GM23338 (cell line): ENCODE data around the gene COMMD10. TPM values are rescaled to one million over a fixed set of nuclear protein-coding genes. Genes with fewer than 3 reads are reported as not detected.

ENCODE experiments used
- ATAC-seq: fragments of 200-7000 bp; cut with Tn5 transposase; 3 replicates; pipeline ENCODE4 v1.9.1; 2020
- DNase-seq: peaks from one replicate; pipeline ENCODE4 v3.0.0-alpha.2; 2015; ENCODE audit warnings: low spot score
- H2AFZ ChIP-seq: fragments of 200-600 bp; sonication (generic); 2 replicates; pipeline ENCODE4 v1.8.0; 2016; ENCODE audit warnings: antibody characterized with exemption, mild to moderate bottlenecking, moderate library complexity
- H3F3A ChIP-seq: fragments of 200-600 bp; sonication (generic); replicated peaks from 2 replicates; pipeline ENCODE4 v1.8.0; 2017; ENCODE audit warnings: antibody characterized with exemption, mixed run types, low read depth
- H3K27ac ChIP-seq: fragments of 200-600 bp; sonication (generic); 2 replicates; pipeline ENCODE4 v1.6.1; 2016; ENCODE audit warnings: low read depth
- H3K27me3 ChIP-seq: fragments of 200-600 bp; sonication (generic); 2 replicates; pipeline ENCODE4 v1.8.0; 2016; ENCODE audit warnings: mild to moderate bottlenecking, mixed run types, moderate library complexity; ENCODE audit not compliant: insufficient read depth
- H3K36me3 ChIP-seq: fragments of 200-600 bp; sonication (generic); 2 replicates; pipeline ENCODE4 v1.8.0; 2016; ENCODE audit warnings: mild to moderate bottlenecking; ENCODE audit not compliant: insufficient read depth
- H3K4me1 ChIP-seq: fragments of 200-600 bp; sonication (generic); 2 replicates; pipeline ENCODE4 v1.8.0; 2016; ENCODE audit warnings: mild to moderate bottlenecking, moderate library complexity; ENCODE audit not compliant: insufficient read depth
- H3K4me2 ChIP-seq: fragments of 200-600 bp; sonication (generic); 2 replicates; pipeline ENCODE4 v1.7.1; 2017; ENCODE audit warnings: mixed run types
- H3K4me3 ChIP-seq: fragments of 200-600 bp; sonication (generic); 2 replicates; pipeline ENCODE4 v1.6.1; 2016; ENCODE audit warnings: mixed run types
- H3K79me2 ChIP-seq: fragments of 200-600 bp; sonication (generic); replicated peaks from 2 replicates; pipeline ENCODE4 v1.8.0; 2017; ENCODE audit warnings: mild to moderate bottlenecking; ENCODE audit not compliant: insufficient read depth
- H3K9me2 ChIP-seq: fragments of 200-600 bp; sonication (generic); 2 replicates; pipeline ENCODE4 v1.8.0; 2017; ENCODE audit not compliant: insufficient read depth
- H4K20me1 ChIP-seq: fragments of 200-600 bp; sonication (generic); replicated peaks from 2 replicates; pipeline ENCODE4 v1.8.0; 2017; ENCODE audit warnings: mild to moderate bottlenecking; ENCODE audit not compliant: insufficient read depth
- H3K27ac Mint-ChIP-seq: 2 replicates; pipeline ENCODE4 v1.8.0; 2020; ENCODE audit warnings: inconsistent platforms, mild to moderate bottlenecking, moderate library complexity, mixed read lengths
- H3K27me3 Mint-ChIP-seq: 3 replicates; pipeline ENCODE4 v1.8.0; 2022; ENCODE audit warnings: low read depth, mild to moderate bottlenecking, moderate library complexity, mixed read lengths, inconsistent platforms; ENCODE audit not compliant: insufficient read depth, poor library complexity
- H3K36me3 Mint-ChIP-seq: 3 replicates; pipeline ENCODE4 v1.8.0; 2021; ENCODE audit warnings: low read depth, mild to moderate bottlenecking, inconsistent platforms, moderate library complexity, mixed read lengths
- H3K4me1 Mint-ChIP-seq: 3 replicates; pipeline ENCODE4 v1.8.0; 2020; ENCODE audit warnings: mild to moderate bottlenecking, inconsistent platforms, mixed read lengths
- H3K4me3 Mint-ChIP-seq: 3 replicates; pipeline ENCODE4 v1.8.0; 2021; ENCODE audit warnings: moderate library complexity, mild to moderate bottlenecking, inconsistent platforms, mixed read lengths
- H3K9me3 Mint-ChIP-seq: 3 replicates; pipeline ENCODE4 v1.8.0; 2020; ENCODE audit warnings: moderate library complexity, mild to moderate bottlenecking, inconsistent platforms, mixed read lengths
- CREB1 ChIP-seq: fragments of 250-450 bp; sonication (Bioruptor Pico); IDR thresholded peaks from 2 replicates; pipeline ENCODE4 v1.5.0; 2020; ENCODE audit warnings: low read depth, mild to moderate bottlenecking, moderate library complexity
- ETS1 ChIP-seq: IDR thresholded peaks from 2 replicates; pipeline ENCODE4 v1.6.1; 2016; ENCODE audit warnings: antibody characterized with exemption
- EZH2 ChIP-seq: fragments of 200-600 bp; sonication (generic); IDR thresholded peaks from one replicate; pipeline ENCODE4 v1.8.0; 2017; ENCODE audit warnings: antibody characterized with exemption, mild to moderate bottlenecking, low read depth; ENCODE audit not compliant: unreplicated experiment
- EZH2phosphoT487 ChIP-seq: fragments of 200-600 bp; sonication (generic); IDR thresholded peaks from one replicate; pipeline ENCODE4 v1.8.1; 2018; ENCODE audit warnings: antibody characterized with exemption; ENCODE audit not compliant: unreplicated experiment
- JUNB ChIP-seq: IDR thresholded peaks from one replicate; pipeline ENCODE4 v1.6.1; 2016; ENCODE audit warnings: antibody characterized with exemption; ENCODE audit not compliant: unreplicated experiment
- NANOG ChIP-seq: IDR thresholded peaks from 2 replicates; pipeline ENCODE4 v1.6.1; 2016; ENCODE audit warnings: antibody characterized with exemption, borderline replicate concordance
- POLR2AphosphoS5 ChIP-seq: IDR thresholded peaks from 2 replicates; pipeline ENCODE4 v1.6.1; 2016; ENCODE audit warnings: antibody characterized with exemption, low read depth
- STAT1 ChIP-seq: IDR thresholded peaks from one replicate; pipeline ENCODE4 v1.6.1; 2016; ENCODE audit warnings: antibody characterized with exemption; ENCODE audit not compliant: unreplicated experiment
- ZNF114 ChIP-seq: fragments of 250-450 bp; sonication (Bioruptor Pico); IDR thresholded peaks from 2 replicates; pipeline ENCODE4 v1.5.0; 2020; ENCODE audit warnings: mild to moderate bottlenecking, moderate library complexity
- ZNF331 ChIP-seq: fragments of 250-450 bp; sonication (Bioruptor Pico); IDR thresholded peaks from 2 replicates; pipeline ENCODE4 v1.5.0; 2020; ENCODE audit warnings: low read depth, mild to moderate bottlenecking, moderate library complexity
- polyA plus RNA-seq: library from polyadenylated mRNA; unstranded; fragments of >200 nt; fragmentation: Nextera tagmentation; extraction: Ambion mirVana; gene quantifications from 2 replicates; pipeline ENCODE4 v1.2.1, GENCODE V29; 2016
- total RNA-seq: library from RNA; depleted of rRNA; stranded (reverse); fragments of >200 nt; shearing (Covaris generic); gene quantifications from 2 replicates; pipeline ENCODE4 v1.2.3, GENCODE V29; 2014
- TF ChIP-seq, protein P1 (sequence below): fragments of 250-450 bp; sonication (Bioruptor Pico); IDR thresholded peaks from 2 replicates; pipeline ENCODE4 v1.5.0; 2020; ENCODE audit warnings: mild to moderate bottlenecking, moderate library complexity
- TF ChIP-seq, protein P2 (sequence below): IDR thresholded peaks from one replicate; pipeline ENCODE4 v1.6.1; 2018; ENCODE audit warnings: antibody characterized with exemption; ENCODE audit not compliant: unreplicated experiment
- TF ChIP-seq, protein P3 (sequence below), 2 experiments: fragments of 200-600 bp in 1 of 2; sonication (generic) in 1 of 2; conservative IDR thresholded peaks; 2 replicates each; pipeline versions ENCODE4 v1.5.1 to v1.6.1; 2016 to 2017; ENCODE audit warnings: antibody characterized with exemption in 2 of 2, low read depth in 2 of 2, mild to moderate bottlenecking in 2 of 2, moderate library complexity in 1 of 2

COMMD10 gene
- total and polyA plus RNA-seq, 2 experiments from 2014 or later: 58.5 to 84.0 TPM

DNA sequence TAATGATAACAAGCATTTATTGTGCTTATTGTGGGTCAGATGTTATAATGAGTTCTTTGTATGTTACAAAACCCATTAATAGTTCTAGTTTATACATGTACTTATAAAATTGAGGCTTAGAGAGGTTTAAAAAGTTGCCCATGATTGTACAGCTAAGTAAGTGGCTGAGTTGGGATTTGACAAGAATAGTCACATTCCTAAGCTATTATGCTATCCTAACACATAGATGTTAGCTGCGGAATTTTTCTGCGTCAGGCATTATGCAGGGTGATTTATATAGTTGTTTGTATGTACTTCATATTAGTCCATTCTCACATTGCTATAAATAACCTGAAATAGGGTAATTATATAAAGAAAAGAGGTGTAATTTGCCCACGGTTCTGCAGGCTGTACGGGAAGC lies 12.5 kb downstream of the COMMD10 start:
- peaks cover 56% of the 10 kb centered on the region for H3K36me3 Mint-ChIP-seq
- no peak for DNase-seq
- Histone ChIP-seq H3F3A (no peaks in the 10 kb centered on the region), H3K27me3 (no peaks in the 10 kb centered on the region), H3K36me3 (peaks cover 20% of the 10 kb centered on the region; the same call in 1 of the 2 replicates), H3K4me2 (no peak overlapping the region), H2AFZ (no peak overlapping the region), H3K27ac (no peak overlapping the region), H3K4me3 (no peak overlapping the region), H3K79me2 (peaks cover 10% of the 10 kb centered on the region; the same call in 1 of the 2 replicates), H3K9me2 (no peaks in the 10 kb centered on the region), H3K4me1 (no peaks in the 10 kb centered on the region), H4K20me1 (no peaks in the 10 kb centered on the region)
- H3K4me1 Mint-ChIP-seq: peaks cover 3% of the 10 kb centered on the region; the same call in 1 of the 3 replicates
- H3K27me3 Mint-ChIP-seq: no peaks in the 10 kb centered on the region
- no peaks in the 10 kb centered on the region for H3K9me3 Mint-ChIP-seq
- no peak overlapping the region for H3K4me3 Mint-ChIP-seq
- TF ChIP-seq ETS1: no peak
- TF ChIP-seq POLR2AphosphoS5: no peak
- TF ChIP-seq CREB1 (CRISPR knock-in tag): no peak
- no peak for TF ChIP-seq EZH2
- TF ChIP-seq, protein P1, sequence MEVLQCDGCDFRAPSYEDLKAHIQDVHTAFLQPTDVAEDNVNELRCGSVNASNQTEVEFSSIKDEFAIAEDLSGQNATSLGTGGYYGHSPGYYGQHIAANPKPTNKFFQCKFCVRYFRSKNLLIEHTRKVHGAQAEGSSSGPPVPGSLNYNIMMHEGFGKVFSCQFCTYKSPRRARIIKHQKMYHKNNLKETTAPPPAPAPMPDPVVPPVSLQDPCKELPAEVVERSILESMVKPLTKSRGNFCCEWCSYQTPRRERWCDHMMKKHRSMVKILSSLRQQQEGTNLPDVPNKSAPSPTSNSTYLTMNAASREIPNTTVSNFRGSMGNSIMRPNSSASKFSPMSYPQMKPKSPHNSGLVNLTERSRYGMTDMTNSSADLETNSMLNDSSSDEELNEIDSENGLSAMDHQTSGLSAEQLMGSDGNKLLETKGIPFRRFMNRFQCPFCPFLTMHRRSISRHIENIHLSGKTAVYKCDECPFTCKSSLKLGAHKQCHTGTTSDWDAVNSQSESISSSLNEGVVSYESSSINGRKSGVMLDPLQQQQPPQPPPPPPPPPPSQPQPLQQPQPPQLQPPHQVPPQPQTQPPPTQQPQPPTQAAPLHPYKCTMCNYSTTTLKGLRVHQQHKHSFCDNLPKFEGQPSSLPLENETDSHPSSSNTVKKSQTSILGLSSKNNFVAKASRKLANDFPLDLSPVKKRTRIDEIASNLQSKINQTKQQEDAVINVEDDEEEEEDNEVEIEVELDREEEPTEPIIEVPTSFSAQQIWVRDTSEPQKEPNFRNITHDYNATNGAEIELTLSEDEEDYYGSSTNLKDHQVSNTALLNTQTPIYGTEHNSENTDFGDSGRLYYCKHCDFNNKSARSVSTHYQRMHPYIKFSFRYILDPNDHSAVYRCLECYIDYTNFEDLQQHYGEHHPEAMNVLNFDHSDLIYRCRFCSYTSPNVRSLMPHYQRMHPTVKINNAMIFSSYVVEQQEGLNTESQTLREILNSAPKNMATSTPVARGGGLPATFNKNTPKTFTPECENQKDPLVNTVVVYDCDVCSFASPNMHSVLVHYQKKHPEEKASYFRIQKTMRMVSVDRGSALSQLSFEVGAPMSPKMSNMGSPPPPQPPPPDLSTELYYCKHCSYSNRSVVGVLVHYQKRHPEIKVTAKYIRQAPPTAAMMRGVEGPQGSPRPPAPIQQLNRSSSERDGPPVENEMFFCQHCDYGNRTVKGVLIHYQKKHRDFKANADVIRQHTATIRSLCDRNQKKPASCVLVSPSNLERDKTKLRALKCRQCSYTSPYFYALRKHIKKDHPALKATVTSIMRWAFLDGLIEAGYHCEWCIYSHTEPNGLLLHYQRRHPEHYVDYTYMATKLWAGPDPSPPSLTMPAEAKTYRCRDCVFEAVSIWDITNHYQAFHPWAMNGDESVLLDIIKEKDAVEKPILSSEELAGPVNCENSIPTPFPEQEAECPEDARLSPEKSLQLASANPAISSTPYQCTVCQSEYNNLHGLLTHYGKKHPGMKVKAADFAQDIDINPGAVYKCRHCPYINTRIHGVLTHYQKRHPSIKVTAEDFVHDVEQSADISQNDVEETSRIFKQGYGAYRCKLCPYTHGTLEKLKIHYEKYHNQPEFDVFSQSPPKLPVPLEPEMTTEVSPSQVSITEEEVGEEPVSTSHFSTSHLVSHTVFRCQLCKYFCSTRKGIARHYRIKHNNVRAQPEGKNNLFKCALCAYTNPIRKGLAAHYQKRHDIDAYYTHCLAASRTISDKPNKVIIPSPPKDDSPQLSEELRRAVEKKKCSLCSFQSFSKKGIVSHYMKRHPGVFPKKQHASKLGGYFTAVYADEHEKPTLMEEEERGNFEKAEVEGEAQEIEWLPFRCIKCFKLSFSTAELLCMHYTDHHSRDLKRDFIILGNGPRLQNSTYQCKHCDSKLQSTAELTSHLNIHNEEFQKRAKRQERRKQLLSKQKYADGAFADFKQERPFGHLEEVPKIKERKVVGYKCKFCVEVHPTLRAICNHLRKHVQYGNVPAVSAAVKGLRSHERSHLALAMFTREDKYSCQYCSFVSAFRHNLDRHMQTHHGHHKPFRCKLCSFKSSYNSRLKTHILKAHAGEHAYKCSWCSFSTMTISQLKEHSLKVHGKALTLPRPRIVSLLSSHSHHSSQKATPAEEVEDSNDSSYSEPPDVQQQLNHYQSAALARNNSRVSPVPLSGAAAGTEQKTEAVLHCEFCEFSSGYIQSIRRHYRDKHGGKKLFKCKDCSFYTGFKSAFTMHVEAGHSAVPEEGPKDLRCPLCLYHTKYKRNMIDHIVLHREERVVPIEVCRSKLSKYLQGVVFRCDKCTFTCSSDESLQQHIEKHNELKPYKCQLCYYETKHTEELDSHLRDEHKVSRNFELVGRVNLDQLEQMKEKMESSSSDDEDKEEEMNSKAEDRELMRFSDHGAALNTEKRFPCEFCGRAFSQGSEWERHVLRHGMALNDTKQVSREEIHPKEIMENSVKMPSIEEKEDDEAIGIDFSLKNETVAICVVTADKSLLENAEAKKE (CRISPR knock-in tag): no peak
- no peak for TF ChIP-seq EZH2phosphoT487
- no peak for TF ChIP-seq ZNF331
- TF ChIP-seq JUNB: no peak
- TF ChIP-seq ZNF114 (CRISPR knock-in tag): no peak
- TF ChIP-seq STAT1: no peak
- no peak for TF ChIP-seq NANOG
- TF ChIP-seq, protein P2, sequence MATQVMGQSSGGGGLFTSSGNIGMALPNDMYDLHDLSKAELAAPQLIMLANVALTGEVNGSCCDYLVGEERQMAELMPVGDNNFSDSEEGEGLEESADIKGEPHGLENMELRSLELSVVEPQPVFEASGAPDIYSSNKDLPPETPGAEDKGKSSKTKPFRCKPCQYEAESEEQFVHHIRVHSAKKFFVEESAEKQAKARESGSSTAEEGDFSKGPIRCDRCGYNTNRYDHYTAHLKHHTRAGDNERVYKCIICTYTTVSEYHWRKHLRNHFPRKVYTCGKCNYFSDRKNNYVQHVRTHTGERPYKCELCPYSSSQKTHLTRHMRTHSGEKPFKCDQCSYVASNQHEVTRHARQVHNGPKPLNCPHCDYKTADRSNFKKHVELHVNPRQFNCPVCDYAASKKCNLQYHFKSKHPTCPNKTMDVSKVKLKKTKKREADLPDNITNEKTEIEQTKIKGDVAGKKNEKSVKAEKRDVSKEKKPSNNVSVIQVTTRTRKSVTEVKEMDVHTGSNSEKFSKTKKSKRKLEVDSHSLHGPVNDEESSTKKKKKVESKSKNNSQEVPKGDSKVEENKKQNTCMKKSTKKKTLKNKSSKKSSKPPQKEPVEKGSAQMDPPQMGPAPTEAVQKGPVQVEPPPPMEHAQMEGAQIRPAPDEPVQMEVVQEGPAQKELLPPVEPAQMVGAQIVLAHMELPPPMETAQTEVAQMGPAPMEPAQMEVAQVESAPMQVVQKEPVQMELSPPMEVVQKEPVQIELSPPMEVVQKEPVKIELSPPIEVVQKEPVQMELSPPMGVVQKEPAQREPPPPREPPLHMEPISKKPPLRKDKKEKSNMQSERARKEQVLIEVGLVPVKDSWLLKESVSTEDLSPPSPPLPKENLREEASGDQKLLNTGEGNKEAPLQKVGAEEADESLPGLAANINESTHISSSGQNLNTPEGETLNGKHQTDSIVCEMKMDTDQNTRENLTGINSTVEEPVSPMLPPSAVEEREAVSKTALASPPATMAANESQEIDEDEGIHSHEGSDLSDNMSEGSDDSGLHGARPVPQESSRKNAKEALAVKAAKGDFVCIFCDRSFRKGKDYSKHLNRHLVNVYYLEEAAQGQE: no peak
- TF ChIP-seq, protein P3, sequence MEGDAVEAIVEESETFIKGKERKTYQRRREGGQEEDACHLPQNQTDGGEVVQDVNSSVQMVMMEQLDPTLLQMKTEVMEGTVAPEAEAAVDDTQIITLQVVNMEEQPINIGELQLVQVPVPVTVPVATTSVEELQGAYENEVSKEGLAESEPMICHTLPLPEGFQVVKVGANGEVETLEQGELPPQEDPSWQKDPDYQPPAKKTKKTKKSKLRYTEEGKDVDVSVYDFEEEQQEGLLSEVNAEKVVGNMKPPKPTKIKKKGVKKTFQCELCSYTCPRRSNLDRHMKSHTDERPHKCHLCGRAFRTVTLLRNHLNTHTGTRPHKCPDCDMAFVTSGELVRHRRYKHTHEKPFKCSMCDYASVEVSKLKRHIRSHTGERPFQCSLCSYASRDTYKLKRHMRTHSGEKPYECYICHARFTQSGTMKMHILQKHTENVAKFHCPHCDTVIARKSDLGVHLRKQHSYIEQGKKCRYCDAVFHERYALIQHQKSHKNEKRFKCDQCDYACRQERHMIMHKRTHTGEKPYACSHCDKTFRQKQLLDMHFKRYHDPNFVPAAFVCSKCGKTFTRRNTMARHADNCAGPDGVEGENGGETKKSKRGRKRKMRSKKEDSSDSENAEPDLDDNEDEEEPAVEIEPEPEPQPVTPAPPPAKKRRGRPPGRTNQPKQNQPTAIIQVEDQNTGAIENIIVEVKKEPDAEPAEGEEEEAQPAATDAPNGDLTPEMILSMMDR (conservative IDR thresholded peaks at IDR 0.05; ENCODE audit: low read depth in 2 of 2): no peak
- ATAC-seq: no peak
- H3K27ac Mint-ChIP-seq: no peak overlapping the region
